NCI-H69 (cell line): Measurements from ENCODE around the gene INPP4A.

ENCODE experiments used
- DNase-seq: peaks from one replicate; lab custom pipeline; 2025; lab: John Stamatoyannopoulos, UW

Gene INPP4A

GRCh38 chr2:98496750-98497493, 52.3 kb downstream of the INPP4A start:
- no peak for DNase-seq

GRCh38 chr2:98498703-98499440, 54.2 kb downstream of the INPP4A start:
- DNase-seq: no peak

GRCh38 chr2:98500561-98500960, 55.9 kb downstream of the INPP4A start:
- DNase-seq: no peak

GRCh38 chr2:98501223-98501622, 56.6 kb downstream of the INPP4A start:
- DNase-seq: no peak

GRCh38 chr2:98501876-98502275, 57.2 kb downstream of the INPP4A start:
- DNase-seq: no peak

GRCh38 chr2:98502556-98503335, 58.1 kb downstream of the INPP4A start:
- DNase-seq: no peak

- no peak for DNase-seq
Measured at GRCh38 chr2:98503481-98504105, 58.9 kb downstream of the INPP4A start.

GRCh38 chr2:98504381-98505109, 59.9 kb downstream of the INPP4A start:
- no peak for DNase-seq

GRCh38 chr2:98505311-98505808, 60.7 kb downstream of the INPP4A start:
- no peak for DNase-seq

- DNase-seq: no peak
Measured at GRCh38 chr2:98505971-98506664, 61.5 kb downstream of the INPP4A start.

GRCh38 chr2:98506881-98507280, 62.2 kb downstream of the INPP4A start:
- no peak for DNase-seq

GRCh38 chr2:98507461-98507860, 62.8 kb downstream of the INPP4A start:
- DNase-seq: no peak

GRCh38 chr2:98507891-98508708, 63.4 kb downstream of the INPP4A start:
- no peak for DNase-seq

- DNase-seq: no peak
Measured at GRCh38 chr2:98508709-98509066, 64.0 kb downstream of the INPP4A start.

- DNase-seq: no peak
Measured at GRCh38 chr2:98509542-98510321, 65.1 kb downstream of the INPP4A start.

GRCh38 chr2:98510322-98510662, 65.6 kb downstream of the INPP4A start:
- DNase-seq: no peak

GRCh38 chr2:98511981-98512380, 67.3 kb downstream of the INPP4A start:
- DNase-seq: no peak

- DNase-seq: no peak
Measured at GRCh38 chr2:98512699-98513098, 68.0 kb downstream of the INPP4A start.

GRCh38 chr2:98514096-98514639, 69.5 kb downstream of the INPP4A start:
- peak; percentile 42 for DNase-seq
